ENCODE data around the gene RPL37. TPM values are rescaled to one million over a fixed set of nuclear protein-coding genes. Genes with fewer than 3 reads are reported as not detected.

RPL37 gene
- total RNA-seq, 1 experiment from 2014 or later, result 1,279 TPM

DNA sequence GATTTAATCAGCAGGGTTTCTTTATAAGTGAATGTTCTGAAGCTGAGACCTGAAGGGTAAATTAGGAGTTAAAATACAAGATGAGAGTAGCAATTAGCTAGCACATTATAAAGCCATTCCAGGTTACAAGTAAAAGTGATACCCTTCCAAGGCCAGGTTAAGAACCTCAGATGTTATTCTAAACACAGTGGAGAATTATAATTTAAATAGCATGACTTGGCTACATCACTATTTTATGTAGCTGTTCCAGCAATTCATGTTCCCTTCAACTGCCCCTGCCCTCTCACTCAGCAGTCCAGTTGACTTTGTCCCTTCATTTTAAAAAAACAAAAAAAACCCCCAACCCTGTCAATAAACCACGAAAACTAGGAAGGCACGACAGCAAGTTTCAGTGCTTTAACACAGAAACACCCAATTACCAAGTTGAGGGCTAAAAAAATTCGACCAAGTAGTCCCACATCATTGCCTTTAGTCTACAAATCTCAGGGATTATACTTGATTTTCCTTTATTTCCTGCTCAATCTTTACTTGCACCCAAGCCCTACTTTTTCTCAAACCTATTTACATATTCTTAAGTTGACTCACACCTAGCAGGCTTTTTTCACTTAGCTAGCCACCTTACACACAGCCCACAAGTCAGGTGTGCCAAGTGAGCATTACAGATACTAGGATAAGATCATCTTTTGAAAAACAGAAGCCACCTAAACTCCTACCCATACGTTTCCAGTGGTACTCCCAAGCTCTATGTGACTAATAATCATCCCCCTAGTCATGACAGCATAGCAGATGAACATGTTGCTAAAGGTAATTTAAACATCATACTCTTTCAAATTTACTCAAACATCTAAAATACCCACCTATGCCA is 3.4 kb downstream of the RPL37 start (continued):
- TF ChIP-seq CTCF (IDR thresholded peaks at IDR 0.05 in 2 of 3, conservative IDR thresholded peaks at IDR 0.05 in 1 of 3; ENCODE audit: borderline replicate concordance in 1 of 3, insufficient read depth in 1 of 3, low read depth in 2 of 3, low read length in 2 of 3), result no peak
- TF ChIP-seq YY1 (IDR thresholded peaks at IDR 0.05; ENCODE audit: extremely low read depth, insufficient replicate concordance, low read depth, low read length), result no peak
- no peak for TF ChIP-seq EGR1 (IDR thresholded peaks at IDR 0.05; ENCODE audit: low read depth)
- TF ChIP-seq POLR2AphosphoS5 (IDR thresholded peaks at IDR 0.05; ENCODE audit: low read depth, low read length), result no peak
- TF ChIP-seq TCF7L2 (IDR thresholded peaks at IDR 0.05; ENCODE audit: borderline replicate concordance, extremely low read depth, insufficient read depth, insufficient read length), result no peak

GRCh38 chr5:40829748-40830533 is 5.1 kb downstream of the RPL37 start:
- no peak overlapping the region for H3K9ac ChIP-seq (ENCODE audit: low read length)
- ChIA-PET CTCF (no interaction called here), POLR2A (no interaction called here), RAD21 (ENCODE audit: low non-redundant PET in 1 of 2, low total read pairs in 2 of 2, uncharacterized antibody in 2 of 2, unreplicated experiment in 2 of 2) (interaction anchor here in 1 of 2 experiments (0.7 kb wide), 1 partner anchor 75 kb away, joined by 3 read pairs; no protein-coding TSS in a partner anchor)
- no peaks in the 10 kb centered on the region for H3K9me3 ChIP-seq (ENCODE audit: control insufficient read depth in 1 of 2, insufficient read depth in 1 of 2, low read depth in 1 of 2, low read length in 2 of 2)
- H3K27me3 ChIP-seq (ENCODE audit: insufficient read depth, low read length), result no peaks in the 10 kb centered on the region
- peaks cover 71% of the 10 kb centered on the region for H3K79me2 ChIP-seq (ENCODE audit: insufficient read depth, low read length)
- no TSS peak for BruUV-seq (replicated peaks)
- no peak for ATAC-seq
- peaks cover 71% of the 10 kb centered on the region; the same call in 1 of the 2 replicates for H4K20me1 ChIP-seq (ENCODE audit: insufficient read depth)
- H2AFZ ChIP-seq (ENCODE audit: low read depth, low read length, poor library complexity, severe bottlenecking), result no peak overlapping the region
- intact Hi-C loops (cut with micrococcal nuclease), result no loop called here
- DNase-seq (ENCODE audit: low read depth, low spot score), result no peak
- no peak overlapping the region for H3K4me2 ChIP-seq (ENCODE audit: low read length)
- H3K4me3 ChIP-seq (replicated peaks in 1 of 2; ENCODE audit: low read depth in 1 of 2, low read length in 2 of 2), result no peak overlapping the region
- H3K4me1 ChIP-seq (ENCODE audit: control insufficient read depth in 1 of 2, insufficient read depth in 2 of 2, low read length in 2 of 2), result peaks cover 7 to 13% of the 10 kb centered on the region in 2 experiments; a peak in 3 of 4 replicates
- peaks cover 67 to 82% of the 10 kb centered on the region in 2 experiments for H3K36me3 ChIP-seq (ENCODE audit: control insufficient read depth in 1 of 2, insufficient read depth in 2 of 2, low read length in 2 of 2)
- H3K27ac ChIP-seq (ENCODE audit: low read depth, low read length), result no peak overlapping the region
- no peaks in the 10 kb centered on the region for H3K9me2 ChIP-seq (ENCODE audit: insufficient read depth)
- TF ChIP-seq, protein P1, sequence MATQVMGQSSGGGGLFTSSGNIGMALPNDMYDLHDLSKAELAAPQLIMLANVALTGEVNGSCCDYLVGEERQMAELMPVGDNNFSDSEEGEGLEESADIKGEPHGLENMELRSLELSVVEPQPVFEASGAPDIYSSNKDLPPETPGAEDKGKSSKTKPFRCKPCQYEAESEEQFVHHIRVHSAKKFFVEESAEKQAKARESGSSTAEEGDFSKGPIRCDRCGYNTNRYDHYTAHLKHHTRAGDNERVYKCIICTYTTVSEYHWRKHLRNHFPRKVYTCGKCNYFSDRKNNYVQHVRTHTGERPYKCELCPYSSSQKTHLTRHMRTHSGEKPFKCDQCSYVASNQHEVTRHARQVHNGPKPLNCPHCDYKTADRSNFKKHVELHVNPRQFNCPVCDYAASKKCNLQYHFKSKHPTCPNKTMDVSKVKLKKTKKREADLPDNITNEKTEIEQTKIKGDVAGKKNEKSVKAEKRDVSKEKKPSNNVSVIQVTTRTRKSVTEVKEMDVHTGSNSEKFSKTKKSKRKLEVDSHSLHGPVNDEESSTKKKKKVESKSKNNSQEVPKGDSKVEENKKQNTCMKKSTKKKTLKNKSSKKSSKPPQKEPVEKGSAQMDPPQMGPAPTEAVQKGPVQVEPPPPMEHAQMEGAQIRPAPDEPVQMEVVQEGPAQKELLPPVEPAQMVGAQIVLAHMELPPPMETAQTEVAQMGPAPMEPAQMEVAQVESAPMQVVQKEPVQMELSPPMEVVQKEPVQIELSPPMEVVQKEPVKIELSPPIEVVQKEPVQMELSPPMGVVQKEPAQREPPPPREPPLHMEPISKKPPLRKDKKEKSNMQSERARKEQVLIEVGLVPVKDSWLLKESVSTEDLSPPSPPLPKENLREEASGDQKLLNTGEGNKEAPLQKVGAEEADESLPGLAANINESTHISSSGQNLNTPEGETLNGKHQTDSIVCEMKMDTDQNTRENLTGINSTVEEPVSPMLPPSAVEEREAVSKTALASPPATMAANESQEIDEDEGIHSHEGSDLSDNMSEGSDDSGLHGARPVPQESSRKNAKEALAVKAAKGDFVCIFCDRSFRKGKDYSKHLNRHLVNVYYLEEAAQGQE (IDR thresholded peaks at IDR 0.05; ENCODE audit: low read depth), result no peak
- no peak for TF ChIP-seq EZH2 (IDR thresholded peaks at IDR 0.05)
- TF ChIP-seq TCF7L2 (IDR thresholded peaks at IDR 0.05; ENCODE audit: borderline replicate concordance, extremely low read depth, insufficient read depth, insufficient read length), result no peak
- no peak for TF ChIP-seq EZH2phosphoT487 (IDR thresholded peaks at IDR 0.05; ENCODE audit: borderline replicate concordance)
- no peak for TF ChIP-seq SP1 (IDR thresholded peaks at IDR 0.05; ENCODE audit: low read depth)
- TF ChIP-seq ZNF274 (IDR thresholded peaks at IDR 0.05; ENCODE audit: low read depth, low read length), result no peak
- TF ChIP-seq ZFX (IDR thresholded peaks at IDR 0.05), result no peak
- no peak for TF ChIP-seq RAD21 (IDR thresholded peaks at IDR 0.05; ENCODE audit: low read depth)
- no peak for TF ChIP-seq ZBTB33 (IDR thresholded peaks at IDR 0.05; ENCODE audit: extremely low read depth, insufficient replicate concordance, low read length)
- TF ChIP-seq POLR2A (IDR thresholded peaks at IDR 0.05; ENCODE audit: borderline replicate concordance, extremely low read depth, insufficient read depth, insufficient read length), result no peak
